Posterior vena cava (tissue), 2 donors: Measurements from ENCODE around the gene PTCD2. TPM values are rescaled to one million over a fixed set of nuclear protein-coding genes. Genes with fewer than 3 reads are reported as not detected.
A peak's percentile ranks its signal among the peaks of the same experiment; 100 is the strongest.
"Not testable (repeated sequence)": the region's sequence is repeated elsewhere in the genome, so short reads cannot be mapped to it uniquely, and the experiment has no call there.

Source experiments
- DNase-seq: peaks from one replicate; pipeline ENCODE4 v3.0.0-alpha.2; 2020; ENCODE audit warnings: low spot score
- intact Hi-C, 2 donors: fragments of 100-400 bp; cut with DNase I; formaldehyde crosslinking; loops; one replicate each; pipeline versions ENCODE4 v1.14.1 to v1.14.2; 2022 to 2023
- total RNA-seq, 2 donors: library from RNA; stranded (reverse); fragmentation: NEBNext Ultra II Directional; extraction: Animal tissue kit (Norgen Biotek cat#: 25700); gene quantifications; one replicate each; pipeline ENCODE4 v1.2.1, GENCODE V29; 2021
- donor health status: DM: yes; HTN: yes; CAD: no.
- donor health status: DM: yes; HTN: yes; CAD: no.

The PTCD2 gene
- total RNA-seq, 2 donors from 2014 or later: 6.6 to 9.9 TPM

GRCh38 chr5:72293495-72294055 lies 26.6 kb upstream of the PTCD2 start:
- DNase-seq: no peak
- intact Hi-C loops: no loop called here

GRCh38 chr5:72294473-72294872 lies 25.7 kb upstream of the PTCD2 start:
- DNase-seq: no peak
- intact Hi-C loops: no loop called here

- no peak for DNase-seq
- intact Hi-C loops: no loop called here
Measured at GRCh38 chr5:72295539-72295938, 24.6 kb upstream of the PTCD2 start.

- intact Hi-C loops: no loop called here
- DNase-seq: no peak
Measured at GRCh38 chr5:72296256-72296655, 23.9 kb upstream of the PTCD2 start.

- intact Hi-C loops, DNase-seq: not testable (repeated sequence)
Measured at GRCh38 chr5:72298136-72298535, 22.0 kb upstream of the PTCD2 start.

- DNase-seq: no peak
Measured at GRCh38 chr5:72298711-72299110, 21.5 kb upstream of the PTCD2 start.

GRCh38 chr5:72300590-72301339 lies 19.4 kb upstream of the PTCD2 start:
- intact Hi-C loops: loop anchor here (10.0 kb wide), 3 partner anchors 56 to 516 kb away; no protein-coding TSS in a partner anchor
- DNase-seq: no peak

More at GRCh38 chr5:72298711-72299110, 21.5 kb upstream of the PTCD2 start:
- intact Hi-C loops: no loop called here

GRCh38 chr5:72301557-72301956 lies 18.6 kb upstream of the PTCD2 start:
- no peak for DNase-seq
- intact Hi-C loops: loop anchor here (10.0 kb wide), 3 partner anchors 57 to 517 kb away; no protein-coding TSS in a partner anchor

GRCh38 chr5:72302171-72302570 lies 18.0 kb upstream of the PTCD2 start:
- DNase-seq: no peak
- intact Hi-C loops: loop anchor here (10.0 kb wide), 3 partner anchors 57 to 517 kb away; no protein-coding TSS in a partner anchor

GRCh38 chr5:72305194-72306142 lies 14.7 kb upstream of the PTCD2 start:
- intact Hi-C loops: loop anchor here (10.0 kb wide), 3 partner anchors 61 to 521 kb away; no protein-coding TSS in a partner anchor
- no peak for DNase-seq

GRCh38 chr5:72307573-72307967 lies 12.6 kb upstream of the PTCD2 start:
- intact Hi-C loops: loop anchor here (10.0 kb wide), 3 partner anchors 63 to 523 kb away; no protein-coding TSS in a partner anchor
- no peak for DNase-seq

- intact Hi-C loops: loop anchor here (2.0 to 10.0 kb wide), 4 partner anchors 63 to 529 kb away; no protein-coding TSS in a partner anchor
- peak; percentile 99 for DNase-seq
Measured at GRCh38 chr5:72307968-72308852, 12.0 kb upstream of the PTCD2 start.

GRCh38 chr5:72308853-72309191 lies 11.4 kb upstream of the PTCD2 start:
- intact Hi-C loops: loop anchor here (2.0 to 10.0 kb wide), 4 partner anchors 64 to 530 kb away; no protein-coding TSS in a partner anchor
- DNase-seq: no peak

- intact Hi-C loops: no loop called here
- DNase-seq: no peak
Measured at GRCh38 chr5:72313141-72313540, 7.0 kb upstream of the PTCD2 start.

GRCh38 chr5:72314571-72315172 lies 5.5 kb upstream of the PTCD2 start:
- intact Hi-C loops: no loop called here
- DNase-seq: no peak

GRCh38 chr5:72319435-72319975 lies 668 bp upstream of the PTCD2 start:
- intact Hi-C loops: not testable (repeated sequence)
- peak; percentile 82 for DNase-seq

GRCh38 chr5:72324189-72324825 lies 4.1 kb downstream of the PTCD2 start:
- intact Hi-C loops: no loop called here
- DNase-seq: no peak
